ENCODE data around the gene ITCH.
"Not testable (repeated sequence)": the region's sequence is repeated elsewhere in the genome, so short reads cannot be mapped to it uniquely, and the experiment has no call there.

ITCH gene

DNA sequence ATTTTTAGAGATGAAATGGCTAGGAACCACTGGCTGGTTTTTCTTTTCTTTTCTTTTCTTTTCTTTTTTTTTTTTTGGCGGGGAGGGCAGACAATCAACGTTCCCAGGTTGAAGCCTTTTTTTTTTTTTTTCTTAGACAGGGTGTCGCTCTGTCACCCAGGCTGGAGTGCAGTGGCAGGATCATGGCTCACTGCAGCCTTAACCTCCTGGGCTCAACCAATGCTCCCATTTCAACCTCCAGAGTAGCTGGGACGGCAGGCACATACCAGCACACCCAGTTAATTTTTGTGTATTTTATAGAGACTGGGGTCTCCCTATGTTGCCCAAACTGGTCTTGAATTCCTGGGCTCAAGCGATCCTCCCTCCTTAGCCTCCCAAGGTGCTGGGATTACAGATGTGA lies 18.8 kb upstream of the ITCH start:
- DNase-seq: no peak

DNA sequence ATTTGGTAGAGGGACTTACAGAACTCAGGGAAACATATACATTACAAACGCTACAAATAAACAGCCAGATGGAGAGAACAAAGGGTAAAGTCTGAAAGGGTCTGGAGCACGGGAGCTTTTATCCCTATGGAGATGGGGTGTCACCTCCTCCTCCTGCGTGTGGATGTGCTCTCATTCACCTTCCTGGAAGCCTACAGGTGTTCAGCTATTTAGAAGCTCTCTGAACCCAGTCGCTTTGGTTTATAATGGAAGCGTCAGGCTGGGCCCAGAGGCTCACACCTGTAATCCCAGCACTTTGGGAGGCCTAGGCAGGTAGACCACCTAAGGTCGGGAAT lies 17.7 kb upstream of the ITCH start:
- DNase-seq: no peak

DNA sequence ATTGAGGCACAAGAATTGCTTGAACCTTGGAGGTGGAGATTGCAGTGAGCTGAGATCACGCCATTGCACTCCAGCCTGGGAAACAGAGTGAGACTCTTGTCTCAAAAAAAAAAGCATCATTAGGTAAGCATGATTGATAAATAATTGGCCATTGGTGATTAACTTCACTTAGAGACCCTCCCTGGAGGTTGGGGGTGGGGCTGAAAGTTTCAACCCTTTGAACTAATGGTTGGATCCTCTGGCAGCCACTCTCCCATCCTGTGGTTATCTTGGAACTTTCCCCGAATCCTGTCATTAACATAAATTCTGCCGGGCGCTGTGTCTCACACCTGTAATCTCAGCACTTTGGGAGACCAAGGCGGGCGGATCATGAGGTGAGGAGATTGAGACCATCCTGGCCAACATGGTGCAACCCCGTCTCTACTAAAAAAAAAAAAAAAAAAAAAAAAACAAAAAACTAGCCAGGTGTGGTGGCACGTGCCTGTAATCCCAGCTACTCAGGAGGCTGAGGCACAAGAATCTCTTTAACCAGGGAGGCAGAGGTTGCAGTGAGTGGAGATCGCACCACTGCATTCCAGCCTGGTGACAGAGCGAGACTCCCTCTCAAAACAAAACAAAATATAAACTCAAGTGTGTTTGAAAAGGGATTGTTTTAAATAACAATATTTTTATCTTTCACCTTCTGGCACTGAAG lies 17.1 kb upstream of the ITCH start:
- not testable (repeated sequence) for DNase-seq

DNA sequence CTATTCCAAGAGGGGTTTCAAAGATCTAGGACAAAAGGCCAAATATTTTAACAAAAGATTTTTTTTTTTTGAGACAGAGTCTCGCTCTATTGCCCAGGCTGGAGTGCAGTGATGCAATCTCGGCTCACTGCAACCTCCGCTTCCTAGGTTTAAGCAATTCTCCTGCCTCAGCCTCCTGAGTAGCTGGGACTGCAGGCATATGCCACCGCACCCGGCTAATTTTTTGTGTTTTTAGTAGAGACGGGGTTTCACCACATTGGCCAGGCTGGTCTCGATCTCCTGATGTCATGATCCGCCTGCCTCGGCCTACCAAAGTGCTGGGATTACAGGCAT lies 16.6 kb upstream of the ITCH start:
- not testable (repeated sequence) for DNase-seq

DNA sequence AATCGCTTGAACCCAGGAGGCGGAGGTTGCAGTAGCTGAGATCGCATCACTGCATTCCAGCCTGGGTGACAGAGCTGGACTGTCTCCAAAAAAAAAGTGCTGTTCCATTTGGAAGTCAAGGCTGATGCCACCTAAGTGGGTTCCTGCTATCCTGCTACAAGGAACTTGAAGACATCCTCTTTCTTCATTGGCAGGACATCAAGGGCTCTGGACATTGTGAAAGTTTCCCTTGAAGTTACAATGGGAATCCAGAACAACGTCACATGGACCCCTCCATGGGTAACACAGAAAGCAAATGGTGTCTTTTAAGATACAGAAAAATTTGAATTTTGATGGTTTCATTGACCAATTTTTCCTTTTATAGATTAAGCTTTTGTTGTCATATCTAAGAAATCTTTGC lies 15.5 kb upstream of the ITCH start:
- DNase-seq: no peak

DNA sequence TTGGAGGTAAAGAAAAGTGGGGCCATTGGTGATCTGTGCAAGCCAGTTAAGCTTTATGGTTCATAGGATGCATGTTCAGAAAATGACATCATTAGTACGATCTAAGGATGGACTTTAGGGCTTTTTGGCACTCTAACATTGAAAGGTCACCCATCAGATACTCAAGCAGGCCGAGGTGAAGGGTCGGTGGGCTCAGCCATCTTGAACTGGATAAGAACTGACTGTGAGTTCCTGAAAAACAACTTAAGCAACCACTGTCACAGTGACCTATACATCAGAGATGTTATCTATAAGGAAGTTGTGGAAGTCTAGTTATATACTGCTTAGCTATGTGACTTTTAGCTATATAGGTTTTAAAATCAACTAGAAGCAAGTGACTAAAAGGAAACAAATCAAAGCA lies 13.0 kb upstream of the ITCH start:
- DNase-seq: no peak

DNA sequence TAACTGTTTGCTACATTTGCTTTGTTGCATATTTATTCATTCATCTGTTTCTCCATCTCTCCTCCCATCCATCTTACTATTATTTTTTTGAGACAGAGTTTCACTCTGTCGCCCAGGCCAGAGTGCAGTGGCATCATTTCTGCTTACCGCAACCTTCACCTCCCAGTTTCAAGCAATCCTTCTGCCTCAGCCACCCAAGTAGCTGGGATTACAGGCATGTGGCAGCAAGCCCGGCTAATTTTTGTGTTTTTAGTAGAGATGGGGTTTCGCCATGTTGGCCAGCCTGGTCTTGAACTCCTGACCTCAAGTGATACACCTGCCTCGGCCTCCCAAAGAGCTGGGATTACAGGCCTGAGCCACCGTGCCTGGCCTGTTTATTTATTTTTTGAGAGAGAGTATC lies 9.6 kb upstream of the ITCH start:
- DNase-seq: not testable (repeated sequence)

DNA sequence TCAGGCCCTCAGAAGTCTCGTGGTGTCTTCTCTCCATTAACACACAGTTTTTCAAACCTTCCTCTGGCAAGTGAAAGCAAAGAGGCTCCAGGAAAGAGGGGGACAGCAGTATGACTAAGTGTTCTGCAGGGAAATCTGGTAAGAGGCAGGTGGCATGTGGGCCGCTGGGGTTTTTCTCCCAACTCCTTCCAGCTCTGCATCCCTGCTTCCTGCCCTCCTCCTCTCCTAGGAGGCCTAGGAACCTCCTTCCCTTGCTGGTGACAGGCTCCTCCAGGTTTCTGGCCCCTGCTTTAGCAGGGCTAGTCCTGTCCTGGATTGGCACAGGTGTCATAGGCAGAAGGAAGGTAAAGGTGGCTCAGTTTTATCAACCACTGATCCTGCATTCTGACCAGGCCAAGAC lies 7.6 kb upstream of the ITCH start:
- DNase-seq: no peak

DNA sequence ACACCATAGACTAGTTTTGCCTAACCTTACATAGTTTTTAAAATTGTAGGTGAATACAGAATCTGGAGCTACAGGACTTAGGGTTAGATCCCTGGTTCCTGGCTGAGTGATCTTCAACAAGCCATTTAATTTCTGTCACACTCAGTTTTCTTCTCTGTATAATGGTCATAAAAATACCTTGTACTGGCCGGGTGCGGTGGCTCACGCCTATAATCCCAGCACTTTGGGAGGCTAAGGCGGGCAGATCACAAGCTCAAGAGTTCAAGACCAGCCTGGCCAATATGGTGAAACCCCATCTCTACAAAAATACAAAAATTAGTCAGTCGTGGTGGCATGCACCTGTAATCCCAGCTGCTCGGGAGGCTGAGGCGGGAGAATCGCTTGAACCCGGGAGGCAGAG lies 3.3 kb upstream of the ITCH start:
- not testable (repeated sequence) for DNase-seq

DNA sequence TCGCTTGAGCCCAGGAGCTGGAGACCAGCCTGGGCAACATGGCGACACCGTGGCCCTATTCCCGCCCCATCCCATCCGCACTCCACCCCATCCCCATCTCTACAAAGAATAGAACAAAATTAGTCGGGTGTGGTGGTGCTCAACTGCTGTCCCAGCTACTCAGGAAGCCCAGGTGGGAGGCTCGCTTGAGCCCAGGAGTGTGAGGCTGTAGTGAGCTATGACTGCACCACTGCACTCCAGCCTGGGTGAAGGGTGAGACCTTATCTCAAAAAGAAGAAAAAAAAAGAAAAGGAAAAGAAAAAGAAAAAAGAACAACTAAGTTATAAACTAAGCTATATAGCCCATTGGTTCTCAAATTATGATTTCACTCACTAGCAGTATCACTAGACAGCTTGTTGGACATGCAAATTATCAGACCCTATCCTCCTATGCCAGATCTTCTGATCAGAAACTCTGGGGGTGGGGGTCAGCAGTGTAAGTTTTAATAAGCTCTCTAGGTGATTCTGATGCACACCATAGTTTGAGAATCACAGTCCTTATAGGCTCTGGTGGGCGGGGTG lies 491 bp upstream of the ITCH start:
- peak; percentile 6 for DNase-seq

DNA sequence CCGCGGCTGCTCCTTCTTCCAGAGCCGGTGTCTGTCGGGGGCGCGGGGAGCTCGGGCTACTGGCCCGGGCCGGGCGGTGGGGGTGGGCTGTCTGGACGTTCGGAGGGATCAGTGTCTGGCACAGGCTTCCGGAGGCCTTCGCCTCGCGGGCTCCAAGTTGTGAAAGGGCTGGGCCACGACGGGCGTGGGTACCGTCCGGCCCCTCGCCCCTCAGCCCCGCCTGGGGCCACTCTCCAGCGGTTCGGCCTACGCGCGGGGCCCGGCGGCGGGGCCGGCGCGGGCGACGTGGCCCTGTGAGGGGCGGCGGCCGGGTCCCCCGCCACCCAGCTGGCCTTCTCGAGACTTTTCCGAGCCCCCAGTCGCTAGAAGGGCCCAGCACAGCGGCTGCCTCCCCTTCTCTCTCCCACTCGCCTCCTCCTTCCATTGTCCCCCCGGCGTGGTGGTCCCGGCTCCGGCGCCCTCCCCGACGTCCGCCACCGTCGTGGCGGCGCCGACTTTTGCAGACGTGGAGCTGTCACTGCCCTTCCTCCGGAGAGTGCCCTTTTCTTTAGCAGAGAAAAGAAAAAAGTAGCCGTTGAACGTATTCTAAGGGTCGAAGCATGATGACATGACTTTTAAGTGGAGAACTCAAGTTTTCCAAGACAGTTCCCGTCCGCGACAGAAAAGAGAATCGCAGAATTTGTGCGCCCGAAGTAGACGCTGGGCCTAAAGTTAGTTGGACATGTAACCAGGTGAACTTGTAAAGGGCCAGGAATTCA lies 571 bp downstream of the ITCH start:
- DNase-seq: peak; percentile 44

DNA sequence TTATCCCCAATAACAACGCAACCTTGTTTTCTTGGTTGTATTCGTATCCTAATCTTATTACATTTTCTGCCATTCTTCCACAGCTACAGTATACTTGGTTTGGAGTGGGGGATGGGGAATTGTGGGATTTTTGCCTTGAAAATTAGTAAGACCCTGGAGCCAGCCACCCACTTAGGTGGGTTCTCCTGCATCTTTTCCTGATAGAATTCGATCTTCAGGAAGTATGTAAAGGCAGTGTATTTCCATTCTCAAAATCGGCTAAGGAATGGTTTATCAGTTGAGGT lies 1.1 kb downstream of the ITCH start:
- DNase-seq: no peak

DNA sequence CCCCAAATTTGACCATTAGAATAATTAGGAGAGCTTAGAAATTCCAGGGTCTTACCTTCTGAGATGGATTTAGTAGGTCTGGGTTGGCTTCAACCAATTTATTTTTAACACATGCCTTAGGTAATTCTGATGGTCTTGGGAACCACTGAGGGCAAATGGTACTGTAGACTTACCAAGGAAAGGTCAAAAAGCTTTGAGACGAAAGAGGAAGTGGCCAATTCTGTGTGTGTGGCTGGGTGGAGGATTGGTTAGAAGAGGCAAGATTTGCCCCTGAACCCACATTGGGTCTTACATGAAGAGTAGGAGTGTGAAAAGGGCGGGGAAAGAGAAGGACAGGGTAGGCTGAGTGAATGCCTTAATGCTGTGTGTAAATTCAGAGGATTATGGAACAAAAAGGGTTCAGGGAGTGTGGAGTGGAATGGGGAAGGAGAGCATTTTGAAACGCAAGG lies 2.7 kb downstream of the ITCH start:
- DNase-seq: no peak

DNA sequence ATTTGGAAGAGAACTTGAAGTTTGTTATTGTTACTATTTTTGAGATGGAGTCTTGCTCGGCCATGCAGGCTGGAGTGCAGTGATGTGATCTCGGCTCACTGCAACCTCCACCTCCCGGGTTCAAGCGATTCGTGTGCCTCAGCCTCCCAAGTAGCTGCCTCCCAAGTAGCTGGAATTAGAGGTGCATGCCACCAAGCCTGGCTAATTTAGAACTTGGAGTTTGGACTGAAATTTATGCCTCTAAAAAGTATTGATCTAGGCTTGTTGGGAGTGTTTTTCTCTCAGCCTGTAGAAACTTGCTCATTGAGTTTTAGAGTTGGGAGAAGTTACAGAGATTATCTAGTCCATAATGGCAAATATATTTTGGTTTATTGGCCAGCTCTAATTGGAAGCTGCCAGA lies 4.1 kb downstream of the ITCH start:
- DNase-seq: no peak

DNA sequence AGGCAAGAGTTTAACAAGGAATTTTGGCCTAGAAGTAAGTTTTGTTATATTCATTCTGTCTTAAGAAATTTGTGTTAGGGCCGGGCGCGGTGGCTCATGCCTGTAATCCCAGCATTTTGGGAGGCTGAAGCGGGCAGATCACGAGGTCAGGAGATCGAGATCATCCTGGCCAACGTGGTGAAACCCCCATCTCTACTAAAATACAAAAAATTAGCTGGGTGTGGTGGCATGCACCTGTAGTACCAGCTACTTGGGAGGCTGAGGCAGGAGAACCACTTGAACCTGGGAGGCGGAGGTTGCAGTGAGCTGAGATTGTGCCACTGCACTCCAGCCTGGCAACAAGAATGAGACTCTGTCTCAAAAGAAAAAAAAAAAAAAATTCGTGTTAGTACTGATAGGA lies 4.8 kb downstream of the ITCH start:
- not testable (repeated sequence) for DNase-seq

DNA sequence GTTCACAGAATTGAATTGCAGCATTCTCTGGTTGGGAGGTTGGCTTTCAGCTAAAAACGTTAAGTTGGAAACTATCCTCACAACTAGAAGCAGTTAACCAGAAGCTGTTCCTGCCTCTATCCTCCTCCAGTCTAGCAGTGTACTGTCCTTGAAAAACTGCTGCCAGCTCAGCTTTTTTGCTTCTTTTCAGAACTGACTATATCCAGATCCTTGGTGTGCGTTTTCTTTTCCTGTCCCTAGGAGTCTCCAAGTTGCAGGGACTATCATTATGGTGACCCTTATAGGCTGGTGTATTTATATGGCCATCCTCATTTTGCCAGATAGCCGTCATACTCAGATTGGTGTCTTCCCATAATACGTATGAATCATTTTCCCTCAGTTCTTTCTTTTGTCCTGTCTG lies 5.5 kb downstream of the ITCH start:
- no peak for DNase-seq

DNA sequence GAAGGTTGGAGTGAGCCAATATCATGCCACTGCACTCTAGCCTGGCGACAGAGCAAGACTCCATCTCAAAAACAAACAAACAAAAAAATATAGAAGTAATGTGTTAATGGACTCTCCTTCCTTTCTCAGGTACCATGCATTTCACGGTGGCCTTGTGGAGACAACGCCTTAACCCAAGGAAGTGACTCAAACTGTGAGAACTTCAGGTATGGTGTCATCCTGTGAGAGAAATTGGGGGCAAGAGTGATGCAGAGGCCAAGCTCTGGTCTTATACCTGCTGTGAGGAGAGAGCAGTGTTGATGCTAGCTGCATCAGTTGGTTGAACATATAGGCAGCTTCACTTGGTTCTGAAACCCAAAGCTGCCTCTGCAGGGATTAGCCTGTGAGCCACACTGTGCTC lies 6.2 kb downstream of the ITCH start:
- no peak for DNase-seq

DNA sequence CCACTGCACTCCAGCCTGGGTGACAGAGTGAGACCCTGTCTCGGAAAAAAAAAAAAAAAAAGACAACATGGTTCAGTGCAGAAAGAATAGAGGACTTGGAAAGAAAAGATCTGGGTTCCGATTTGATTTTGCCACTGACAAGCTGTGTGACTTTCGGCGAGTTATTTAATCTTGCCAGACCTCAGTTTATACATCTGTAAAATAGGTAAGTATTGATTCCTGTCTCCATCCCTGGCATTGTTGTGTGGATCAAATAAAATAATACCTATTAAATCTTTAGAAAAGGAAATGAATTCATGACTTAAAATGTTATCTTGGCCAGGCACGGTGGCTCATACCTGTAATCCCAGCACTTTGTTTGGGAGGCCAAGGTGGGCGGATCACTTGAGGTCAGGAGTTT lies 7.0 kb downstream of the ITCH start:
- DNase-seq: no peak

DNA sequence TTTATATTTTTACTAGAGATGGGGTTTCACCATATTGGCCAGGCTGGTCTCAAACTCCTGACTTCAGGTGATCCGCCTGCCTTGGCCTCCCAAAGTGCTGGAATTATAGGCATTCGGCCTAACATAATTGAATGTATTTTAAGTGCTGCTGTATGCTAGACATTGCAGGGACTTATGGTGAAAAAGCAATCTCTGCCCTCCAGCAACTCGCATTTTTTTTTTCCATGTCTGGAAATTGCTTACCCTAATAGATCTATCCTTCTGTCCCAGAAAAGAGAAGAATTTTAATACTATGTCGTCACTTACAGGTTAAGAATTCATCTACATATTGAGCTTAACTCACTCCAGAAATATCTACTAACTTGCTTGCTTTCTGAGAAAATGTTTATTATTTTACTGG lies 10.4 kb downstream of the ITCH start:
- DNase-seq: no peak

DNA sequence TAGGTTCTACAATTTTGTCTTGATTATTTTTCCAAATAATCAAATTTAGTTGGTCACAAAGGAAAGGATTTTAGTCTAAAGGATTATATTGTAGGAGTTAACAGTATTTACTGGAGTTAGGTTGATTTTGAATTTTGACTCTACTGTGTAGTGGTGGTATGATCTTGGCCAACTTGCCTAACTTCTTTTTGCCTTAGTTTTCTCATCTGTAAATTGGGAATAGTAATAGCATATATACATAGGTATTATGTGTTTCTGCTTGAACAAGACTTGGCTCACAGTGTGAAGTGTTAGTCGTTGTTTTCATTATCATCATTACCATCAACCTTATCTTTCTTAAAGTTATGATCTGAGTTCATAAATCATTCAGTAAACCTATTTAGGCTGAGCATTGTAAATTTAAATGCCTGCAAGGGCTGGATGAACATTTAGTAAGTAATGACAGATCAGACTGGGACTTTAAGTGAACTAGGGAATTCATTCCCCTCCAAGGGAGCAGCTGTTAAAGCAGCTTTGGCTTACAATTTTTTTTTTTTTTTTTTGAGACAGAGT lies 11.2 kb downstream of the ITCH start:
- DNase-seq: no peak

DNA sequence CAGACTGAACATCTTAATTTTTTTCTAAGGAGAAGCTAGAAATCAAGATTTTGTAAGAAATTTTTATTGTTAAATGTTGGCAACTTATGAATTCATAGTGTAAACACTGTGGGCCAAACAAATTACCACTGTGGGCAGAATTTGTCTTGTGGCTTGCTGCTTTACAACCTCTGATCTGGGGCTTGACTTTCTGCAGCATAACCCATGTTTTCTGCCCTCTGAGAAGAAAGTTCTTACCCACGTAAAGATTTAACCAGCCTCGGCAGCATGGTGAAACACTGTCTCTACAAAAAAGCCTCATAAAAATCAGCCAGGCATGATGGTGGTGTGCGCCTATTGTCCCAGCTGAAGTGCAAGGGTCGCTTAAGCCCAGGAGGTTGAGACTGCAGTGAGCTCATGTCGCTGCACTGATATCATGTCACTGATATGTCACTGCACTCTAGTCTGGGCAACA lies 12.9 kb downstream of the ITCH start:
- DNase-seq: no peak

DNA sequence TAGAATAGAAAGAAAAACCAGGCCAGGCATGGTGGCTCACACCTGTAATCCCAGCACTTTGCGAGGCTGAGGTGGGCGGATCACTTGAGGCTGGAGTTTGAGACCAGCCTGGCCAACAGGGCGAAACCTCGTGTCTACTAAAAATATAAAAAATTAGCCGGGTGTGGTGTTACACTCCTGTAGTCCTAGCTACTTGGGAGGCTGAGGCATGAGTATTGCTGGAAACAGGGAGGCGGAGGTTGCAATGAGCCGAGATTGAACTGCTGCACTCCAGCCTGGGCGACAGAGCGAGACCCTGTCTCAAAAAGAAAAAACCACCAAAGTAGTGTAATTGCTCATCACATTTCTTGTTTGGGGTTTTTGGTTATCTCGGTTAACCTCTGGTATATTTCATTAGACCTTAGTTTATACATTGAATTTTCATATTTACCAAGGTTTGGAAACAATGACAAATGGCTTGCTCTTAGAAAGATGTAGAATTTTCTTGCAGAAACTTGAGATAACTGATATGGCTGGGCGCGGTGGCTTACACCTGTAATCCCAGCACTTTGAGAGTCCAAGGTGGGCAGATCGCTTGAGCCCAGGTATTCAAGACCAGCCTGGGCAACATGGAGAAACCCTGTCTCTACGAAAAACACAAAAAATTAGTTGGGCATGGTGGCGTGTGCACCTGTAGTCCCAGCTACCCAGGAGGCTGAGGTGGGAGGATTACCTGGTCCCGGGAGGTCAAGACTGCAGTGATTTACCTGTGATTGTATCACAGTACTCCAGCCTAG lies 14.2 kb downstream of the ITCH start:
- no peak for DNase-seq

DNA sequence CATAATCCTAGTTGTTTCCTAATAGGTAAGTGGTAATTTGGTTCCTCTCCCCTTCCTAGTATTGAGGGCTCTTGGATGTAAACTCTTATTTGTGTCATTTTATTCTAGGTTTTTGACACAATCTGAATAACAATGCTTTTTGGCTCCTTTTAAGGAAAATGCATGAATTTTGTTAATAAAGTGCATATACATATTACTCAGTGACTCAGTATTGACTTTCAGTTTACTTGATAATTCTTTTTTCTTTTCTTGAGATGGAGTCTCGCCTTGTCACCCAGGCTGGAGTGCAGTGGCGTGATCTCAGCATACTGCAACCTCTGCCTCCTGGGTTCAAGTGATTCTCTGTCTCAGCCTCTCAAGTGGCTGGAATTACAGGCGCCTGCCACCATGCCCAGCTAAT lies 19.1 kb downstream of the ITCH start:
- DNase-seq: no peak

Measured in NCI-H146 (cell line).